GM18870 (cell line): ENCODE data around the gene MAP1S.
"Not testable (repeated sequence)": the region's sequence is repeated elsewhere in the genome, so short reads cannot be mapped to it uniquely, and the experiment has no call there.

ENCODE experiments used
- ATAC-seq: cut with Tn5 transposase; IDR thresholded peaks from one replicate; pipeline ENCODE4 v1.9.1; 2021; ENCODE audit warnings: moderate library complexity; ENCODE audit not compliant: unreplicated experiment

The MAP1S gene

GRCh38 chr19:17762505-17763229 lies 43.4 kb downstream of the MAP1S start:
- ATAC-seq: no peak

GRCh38 chr19:17764348-17764747 lies 45.1 kb downstream of the MAP1S start:
- ATAC-seq: no peak

- no peak for ATAC-seq
Observed at GRCh38 chr19:17765069-17765618, 45.9 kb downstream of the MAP1S start.

DNA sequence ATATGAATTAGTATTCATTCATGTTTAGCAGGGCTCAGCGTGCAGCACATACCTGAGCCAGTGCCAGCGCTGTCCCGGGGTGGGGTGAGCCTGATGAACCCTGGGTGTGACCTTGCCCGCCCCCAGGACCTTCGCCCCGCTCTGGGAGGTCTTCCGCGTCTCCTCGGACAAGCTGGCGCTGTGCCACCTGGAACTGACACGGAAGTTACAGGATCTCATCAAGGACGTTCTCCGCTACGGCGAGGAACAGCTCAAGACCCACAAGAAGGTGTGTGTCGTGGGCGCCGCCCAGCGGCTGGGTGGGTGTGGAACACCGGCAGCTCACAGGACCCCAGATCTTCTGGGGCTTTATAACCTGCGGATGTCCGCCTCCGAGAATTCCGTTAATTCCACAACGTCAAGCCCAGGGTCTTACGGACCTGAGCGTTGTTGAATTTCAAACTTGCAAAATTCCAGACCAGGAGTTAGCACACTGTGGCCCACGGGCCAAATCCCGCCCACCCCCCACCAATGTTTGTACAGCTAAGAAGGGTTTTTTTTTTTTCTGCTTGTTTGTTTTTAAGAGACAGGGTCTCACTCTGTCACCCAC lies 47.4 kb downstream of the MAP1S start:
- ATAC-seq: no peak

GRCh38 chr19:17767559-17767958 lies 48.3 kb downstream of the MAP1S start:
- ATAC-seq: no peak

DNA sequence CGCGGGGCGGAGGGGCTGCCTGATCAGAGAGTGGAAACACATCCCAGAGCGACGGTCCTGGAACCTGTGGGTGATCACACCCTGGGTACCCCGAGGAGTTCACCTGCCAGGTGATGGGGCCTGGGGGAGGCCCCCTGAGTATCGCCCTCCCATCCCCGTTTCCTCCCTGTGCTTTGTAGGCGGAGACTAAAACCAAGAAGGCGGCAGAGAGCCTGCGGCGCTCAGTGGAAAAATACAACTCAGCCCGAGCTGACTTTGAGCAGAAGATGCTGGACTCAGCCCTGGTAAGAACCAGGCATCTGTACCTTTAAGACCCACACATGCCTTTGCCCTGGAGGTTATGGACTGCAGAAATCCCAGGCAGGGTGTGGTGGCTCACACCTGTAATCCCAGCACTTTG lies 51.3 kb downstream of the MAP1S start:
- ATAC-seq: no peak

GRCh38 chr19:17772172-17772571 lies 52.9 kb downstream of the MAP1S start:
- ATAC-seq: no peak

DNA sequence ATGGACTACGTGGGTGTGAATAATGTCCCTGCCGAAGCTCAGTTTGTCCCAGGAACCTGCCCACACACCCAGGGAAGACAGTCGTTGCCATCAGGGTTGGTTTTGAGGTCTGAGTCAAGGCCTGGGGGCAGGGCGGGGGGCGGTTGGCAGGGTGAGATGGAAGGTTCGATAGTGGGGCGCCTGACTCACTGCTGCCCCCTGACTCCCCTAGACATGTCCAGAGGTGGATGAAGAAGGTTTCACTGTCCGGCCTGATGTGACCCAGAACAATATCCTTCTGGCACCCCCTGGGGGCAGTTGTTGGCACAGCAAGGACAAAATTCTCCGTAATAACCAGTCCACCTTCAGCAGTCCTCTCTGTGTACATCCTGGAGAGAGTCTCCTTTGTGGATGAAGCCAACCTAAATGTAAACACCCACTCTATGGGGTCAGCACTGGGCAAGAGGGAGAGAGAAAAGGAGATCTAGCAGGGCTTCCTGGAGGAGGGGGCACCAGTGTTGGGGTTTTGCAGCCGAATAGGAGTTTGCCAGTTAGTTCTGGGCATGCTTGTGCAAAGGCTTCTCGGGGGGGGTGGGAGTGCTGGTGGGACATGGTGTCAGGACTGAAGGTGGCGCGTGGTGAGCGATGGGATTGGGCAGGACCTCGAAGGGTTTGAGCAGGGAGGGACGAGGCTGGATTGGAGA lies 56.1 kb downstream of the MAP1S start:
- ATAC-seq: no peak

GRCh38 chr19:17775991-17776803 lies 56.9 kb downstream of the MAP1S start:
- peak; percentile 66 for ATAC-seq

GRCh38 chr19:17777840-17778239 lies 58.6 kb downstream of the MAP1S start:
- not testable (repeated sequence) for ATAC-seq

GRCh38 chr19:17778251-17778967 lies 59.1 kb downstream of the MAP1S start:
- ATAC-seq: no peak

- no peak for ATAC-seq
Observed at GRCh38 chr19:17778968-17779929, 60.0 kb downstream of the MAP1S start.

DNA sequence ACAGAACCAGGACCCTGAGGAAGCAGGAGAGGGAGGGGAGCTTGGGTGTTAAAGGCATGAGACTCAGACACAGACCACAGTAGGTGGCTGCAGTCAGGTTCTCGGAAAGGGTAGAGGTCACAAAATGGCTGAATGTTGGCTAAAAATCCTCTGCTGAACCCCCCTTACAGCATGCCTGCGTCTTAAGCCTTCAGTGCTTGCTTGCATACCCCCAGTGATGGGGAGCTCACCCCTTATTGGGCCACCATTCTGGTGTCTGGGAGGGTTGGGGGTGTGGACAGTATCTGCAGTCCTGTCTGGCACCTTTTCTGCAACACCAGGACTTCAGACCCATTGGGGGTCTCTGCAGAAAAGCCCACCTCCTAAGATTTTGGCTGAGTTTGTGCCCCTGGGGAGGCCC lies 61.5 kb downstream of the MAP1S start:
- ATAC-seq: no peak

GRCh38 chr19:17783721-17784120 lies 64.4 kb downstream of the MAP1S start:
- not testable (repeated sequence) for ATAC-seq
